Prostate gland (tissue), 2 donors: Measurements from ENCODE around the gene TTC27.

Experiments used
- POLR2A ChIP-seq: fragments of 450-650 bp; IDR thresholded peaks from one replicate; pipeline ENCODE4 v1.6.1; 2016; ENCODE audit warnings: antibody characterized with exemption, mild to moderate bottlenecking
- TF ChIP-seq, protein P1 (sequence below), 4 experiments: fragments of 200-600 bp in 2 of 4; fragments of 450-650 bp in 2 of 4; sonication (generic) in 2 of 4; IDR thresholded peaks; 1 replicate in 3 of 4; 2 replicates in 1 of 4; pipeline ENCODE4 v1.5.1; 2016 to 2019; ENCODE audit warnings: antibody characterized with exemption in 4 of 4, mild to moderate bottlenecking in 2 of 4, moderate library complexity in 2 of 4

DNA sequence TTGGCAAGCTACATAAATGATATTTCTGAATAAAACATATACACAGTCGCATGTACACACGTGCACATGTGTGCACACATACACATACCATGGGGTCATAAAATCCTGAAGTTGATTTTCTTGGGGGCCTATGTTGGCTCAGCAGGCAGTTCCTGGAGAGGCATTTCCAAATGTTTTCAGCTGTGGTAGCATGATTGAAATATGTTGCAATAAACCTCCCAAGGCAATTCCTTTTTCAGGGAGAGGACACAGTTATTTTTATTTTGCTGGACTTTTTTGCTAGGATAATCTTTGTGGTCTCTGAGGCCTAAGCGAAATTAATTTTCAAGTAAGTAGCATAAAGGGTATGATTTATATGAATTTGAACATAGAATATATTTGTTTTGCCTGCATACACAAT, 192.2 kb downstream of the TTC27 start:
- TF ChIP-seq, protein P1, sequence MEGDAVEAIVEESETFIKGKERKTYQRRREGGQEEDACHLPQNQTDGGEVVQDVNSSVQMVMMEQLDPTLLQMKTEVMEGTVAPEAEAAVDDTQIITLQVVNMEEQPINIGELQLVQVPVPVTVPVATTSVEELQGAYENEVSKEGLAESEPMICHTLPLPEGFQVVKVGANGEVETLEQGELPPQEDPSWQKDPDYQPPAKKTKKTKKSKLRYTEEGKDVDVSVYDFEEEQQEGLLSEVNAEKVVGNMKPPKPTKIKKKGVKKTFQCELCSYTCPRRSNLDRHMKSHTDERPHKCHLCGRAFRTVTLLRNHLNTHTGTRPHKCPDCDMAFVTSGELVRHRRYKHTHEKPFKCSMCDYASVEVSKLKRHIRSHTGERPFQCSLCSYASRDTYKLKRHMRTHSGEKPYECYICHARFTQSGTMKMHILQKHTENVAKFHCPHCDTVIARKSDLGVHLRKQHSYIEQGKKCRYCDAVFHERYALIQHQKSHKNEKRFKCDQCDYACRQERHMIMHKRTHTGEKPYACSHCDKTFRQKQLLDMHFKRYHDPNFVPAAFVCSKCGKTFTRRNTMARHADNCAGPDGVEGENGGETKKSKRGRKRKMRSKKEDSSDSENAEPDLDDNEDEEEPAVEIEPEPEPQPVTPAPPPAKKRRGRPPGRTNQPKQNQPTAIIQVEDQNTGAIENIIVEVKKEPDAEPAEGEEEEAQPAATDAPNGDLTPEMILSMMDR (IDR thresholded peaks at IDR 0.05), result no peak
- no peak for TF ChIP-seq POLR2A
